Measurements from ENCODE around the gene FZR1. TPM values are rescaled to one million over a fixed set of nuclear protein-coding genes. Genes with fewer than 3 reads are reported as not detected.

Gene FZR1
- total RNA-seq, 1 donor from 2014 or later: 47.2 TPM

GRCh38 chr19:3474010-3474409 lies 32.1 kb upstream of the FZR1 start:
- DNase-seq: no peak

GRCh38 chr19:3474614-3475013 lies 31.5 kb upstream of the FZR1 start:
- DNase-seq: no peak

GRCh38 chr19:3475449-3475848 lies 30.7 kb upstream of the FZR1 start:
- no peak for DNase-seq

- no peak for DNase-seq
These were observed 29.3 kb upstream of the FZR1 start for GRCh38 chr19:3476830-3477229.

GRCh38 chr19:3477506-3477905 lies 28.6 kb upstream of the FZR1 start:
- no peak for DNase-seq

GRCh38 chr19:3477951-3478350 lies 28.2 kb upstream of the FZR1 start:
- DNase-seq: no peak

- no peak for DNase-seq
These were observed 27.5 kb upstream of the FZR1 start for GRCh38 chr19:3478409-3479176.

GRCh38 chr19:3479177-3479833 lies 26.8 kb upstream of the FZR1 start:
- no peak for DNase-seq

- DNase-seq: no peak
These were observed 26.3 kb upstream of the FZR1 start for GRCh38 chr19:3479834-3480215.

- no peak for DNase-seq
These were observed 25.6 kb upstream of the FZR1 start, which contains the start of gene SMIM24 for GRCh38 chr19:3480383-3481091. SMIM24 (minus strand) TSS chr19:3480525; CDS start chr19:3480463, 62 bp downstream.

- DNase-seq: no peak
These were observed 24.6 kb upstream of the FZR1 start for GRCh38 chr19:3481241-3482090.

GRCh38 chr19:3482507-3483225 lies 23.4 kb upstream of the FZR1 start:
- DNase-seq: no peak

- no peak for DNase-seq
These were observed 22.9 kb upstream of the FZR1 start, which contains the start of gene SMIM44 for GRCh38 chr19:3483226-3483628. SMIM44 (minus strand) TSS chr19:3483441; CDS start chr19:3483403, 38 bp downstream.

- no peak for DNase-seq
These were observed 14.6 kb upstream of the FZR1 start for GRCh38 chr19:3491396-3492119.

- DNase-seq: no peak
These were observed 13.8 kb upstream of the FZR1 start for GRCh38 chr19:3492131-3492839.

GRCh38 chr19:3492919-3493318 lies 13.2 kb upstream of the FZR1 start:
- no peak for DNase-seq

GRCh38 chr19:3493651-3494050 lies 12.5 kb upstream of the FZR1 start:
- DNase-seq: no peak

- DNase-seq: no peak
These were observed 12.1 kb upstream of the FZR1 start for GRCh38 chr19:3494051-3494450.

- no peak for DNase-seq
These were observed 11.6 kb upstream of the FZR1 start for GRCh38 chr19:3494559-3494958.
